ENCODE measurements around the gene TAOK3.

The TAOK3 gene

DNA sequence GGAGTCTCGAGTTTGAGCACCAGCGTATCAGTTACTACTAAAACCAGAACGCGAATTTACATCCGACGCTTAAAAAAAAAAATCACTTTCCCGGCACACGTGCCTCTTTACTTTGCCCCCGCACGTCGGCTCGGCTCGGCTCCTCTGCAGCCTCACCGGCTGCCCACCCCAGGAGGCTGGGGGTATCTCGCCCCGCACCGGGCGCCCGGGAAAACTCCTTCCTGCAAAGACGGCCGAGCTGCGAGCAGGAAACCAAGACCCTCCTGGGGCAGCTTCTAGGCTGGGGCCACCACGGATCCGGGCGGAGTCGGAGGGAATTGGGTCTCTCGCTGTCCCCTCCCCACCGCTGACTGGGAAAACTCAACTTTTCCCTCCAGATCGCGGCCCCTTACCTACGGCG, 269.5 kb downstream of the TAOK3 start:
- TF ChIP-seq EZH2phosphoT487 (IDR thresholded peaks at IDR 0.05; ENCODE audit: low read length), result no peak
- TF ChIP-seq, protein P1, sequence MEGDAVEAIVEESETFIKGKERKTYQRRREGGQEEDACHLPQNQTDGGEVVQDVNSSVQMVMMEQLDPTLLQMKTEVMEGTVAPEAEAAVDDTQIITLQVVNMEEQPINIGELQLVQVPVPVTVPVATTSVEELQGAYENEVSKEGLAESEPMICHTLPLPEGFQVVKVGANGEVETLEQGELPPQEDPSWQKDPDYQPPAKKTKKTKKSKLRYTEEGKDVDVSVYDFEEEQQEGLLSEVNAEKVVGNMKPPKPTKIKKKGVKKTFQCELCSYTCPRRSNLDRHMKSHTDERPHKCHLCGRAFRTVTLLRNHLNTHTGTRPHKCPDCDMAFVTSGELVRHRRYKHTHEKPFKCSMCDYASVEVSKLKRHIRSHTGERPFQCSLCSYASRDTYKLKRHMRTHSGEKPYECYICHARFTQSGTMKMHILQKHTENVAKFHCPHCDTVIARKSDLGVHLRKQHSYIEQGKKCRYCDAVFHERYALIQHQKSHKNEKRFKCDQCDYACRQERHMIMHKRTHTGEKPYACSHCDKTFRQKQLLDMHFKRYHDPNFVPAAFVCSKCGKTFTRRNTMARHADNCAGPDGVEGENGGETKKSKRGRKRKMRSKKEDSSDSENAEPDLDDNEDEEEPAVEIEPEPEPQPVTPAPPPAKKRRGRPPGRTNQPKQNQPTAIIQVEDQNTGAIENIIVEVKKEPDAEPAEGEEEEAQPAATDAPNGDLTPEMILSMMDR (IDR thresholded peaks at IDR 0.05; ENCODE audit: low read length), result no peak
- no peak for TF ChIP-seq EZH2 (optimal IDR thresholded peaks at IDR 0.05; ENCODE audit: low read depth, low read length)
- DNase-seq, result no peak
- Histone ChIP-seq H3K4me1 (ENCODE audit: low read length) (no peaks in the 10 kb centered on the region), H3K9me3 (replicated peaks; ENCODE audit: insufficient read depth, low read length) (no peaks in the 10 kb centered on the region), H2AFZ (ENCODE audit: low read length) (no peak overlapping the region), H3K36me3 (replicated peaks; ENCODE audit: insufficient read depth, low read length) (no peaks in the 10 kb centered on the region), H3K9ac (ENCODE audit: low read length) (no peak overlapping the region), H3K79me2 (ENCODE audit: low read length) (no peaks in the 10 kb centered on the region), H3K4me2 (ENCODE audit: low read depth, low read length) (peak overlapping the region; percentile 27; the same call in 1 of the 2 replicates), H3K27me3 (replicated peaks; ENCODE audit: insufficient read depth, low read length) (0 out of 2 replicates have a peak, but pooled peaks cover 4% of the 10 kb centered on the region), H3K27ac (ENCODE audit: low read length) (no peak overlapping the region), H3F3A (ENCODE audit: insufficient read depth, low read length) (no peaks in the 10 kb centered on the region), H3K4me3 (ENCODE audit: low read length) (peak overlapping the region; percentile 46; the same call in 1 of the 2 replicates), H3K9me2 (replicated peaks; ENCODE audit: insufficient read depth, low read length) (no peaks in the 10 kb centered on the region), H4K20me1 (ENCODE audit: insufficient read depth, low read length) (no peaks in the 10 kb centered on the region)

DNA sequence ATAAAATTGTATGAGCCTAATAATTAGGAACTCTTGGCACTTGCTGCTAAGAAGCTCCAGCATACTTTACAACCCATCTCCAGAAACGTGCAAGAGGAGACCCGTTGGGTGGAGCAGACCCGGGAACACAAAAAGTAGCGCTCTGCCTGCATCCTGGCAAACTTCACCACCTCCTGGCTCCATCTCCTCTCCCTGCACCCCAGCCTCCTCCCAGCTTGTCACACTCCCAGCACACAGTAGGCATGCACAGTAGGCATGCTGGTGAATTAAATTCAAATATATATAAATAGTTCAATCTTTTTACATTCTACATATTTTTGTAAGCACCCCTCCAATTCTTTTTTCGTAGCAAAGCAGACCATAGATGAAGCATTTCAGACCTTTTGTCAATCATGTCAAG, 270.1 kb downstream of the TAOK3 start:
- no peak for DNase-seq
- Histone ChIP-seq H3F3A (ENCODE audit: insufficient read depth, low read length) (no peaks in the 10 kb centered on the region), H3K4me3 (ENCODE audit: low read length) (no peak overlapping the region), H3K4me2 (ENCODE audit: low read depth, low read length) (no peak overlapping the region), H3K27ac (ENCODE audit: low read length) (no peak overlapping the region), H3K79me2 (ENCODE audit: low read length) (no peaks in the 10 kb centered on the region), H3K9ac (ENCODE audit: low read length) (no peak overlapping the region), H3K36me3 (replicated peaks; ENCODE audit: insufficient read depth, low read length) (no peaks in the 10 kb centered on the region), H2AFZ (ENCODE audit: low read length) (no peak overlapping the region), H3K27me3 (replicated peaks; ENCODE audit: insufficient read depth, low read length) (0 out of 2 replicates have a peak, but pooled peaks cover 4% of the 10 kb centered on the region), H3K4me1 (ENCODE audit: low read length) (no peaks in the 10 kb centered on the region), H3K9me3 (replicated peaks; ENCODE audit: insufficient read depth, low read length) (no peaks in the 10 kb centered on the region), H4K20me1 (ENCODE audit: insufficient read depth, low read length) (no peaks in the 10 kb centered on the region), H3K9me2 (replicated peaks; ENCODE audit: insufficient read depth, low read length) (no peaks in the 10 kb centered on the region)
- TF ChIP-seq EZH2 (optimal IDR thresholded peaks at IDR 0.05; ENCODE audit: low read depth, low read length) (no peak), EZH2phosphoT487 (IDR thresholded peaks at IDR 0.05; ENCODE audit: low read length) (no peak)
- TF ChIP-seq, protein P1 (IDR thresholded peaks at IDR 0.05; ENCODE audit: low read length), result no peak

DNA sequence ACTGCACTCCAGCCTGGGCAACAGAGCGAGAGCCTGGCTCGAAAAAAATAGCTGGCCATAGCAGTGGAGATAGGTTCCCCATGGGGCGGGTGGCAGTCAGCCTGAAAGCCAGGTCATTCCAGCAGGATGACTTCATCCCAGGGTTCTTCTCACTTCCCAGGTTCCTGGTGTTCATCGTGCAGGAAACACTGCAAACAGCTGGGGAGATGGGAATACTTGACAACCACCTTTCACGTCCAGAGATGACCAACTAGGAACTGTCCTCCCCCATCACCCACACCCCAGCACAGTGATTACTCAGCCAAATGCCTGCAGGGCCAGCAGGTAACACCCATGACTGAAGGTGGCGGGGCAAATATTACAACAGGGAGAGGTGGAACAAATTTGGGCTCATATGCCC, 270.6 kb downstream of the TAOK3 start:
- Histone ChIP-seq H3F3A (ENCODE audit: insufficient read depth, low read length) (no peaks in the 10 kb centered on the region), H3K9ac (ENCODE audit: low read length) (no peak overlapping the region), H2AFZ (ENCODE audit: low read length) (no peak overlapping the region), H3K79me2 (ENCODE audit: low read length) (no peaks in the 10 kb centered on the region), H3K36me3 (replicated peaks; ENCODE audit: insufficient read depth, low read length) (no peaks in the 10 kb centered on the region), H3K9me3 (replicated peaks; ENCODE audit: insufficient read depth, low read length) (no peaks in the 10 kb centered on the region), H3K4me3 (ENCODE audit: low read length) (no peak overlapping the region), H3K4me1 (ENCODE audit: low read length) (no peaks in the 10 kb centered on the region), H3K4me2 (ENCODE audit: low read depth, low read length) (no peak overlapping the region), H3K27me3 (replicated peaks; ENCODE audit: insufficient read depth, low read length) (0 out of 2 replicates have a peak, but pooled peaks cover 4% of the 10 kb centered on the region), H3K9me2 (replicated peaks; ENCODE audit: insufficient read depth, low read length) (no peaks in the 10 kb centered on the region), H3K27ac (ENCODE audit: low read length) (no peak overlapping the region), H4K20me1 (ENCODE audit: insufficient read depth, low read length) (no peaks in the 10 kb centered on the region)
- no peak for TF ChIP-seq EZH2 (optimal IDR thresholded peaks at IDR 0.05; ENCODE audit: low read depth, low read length)
- TF ChIP-seq, protein P1 (IDR thresholded peaks at IDR 0.05; ENCODE audit: low read length), result no peak
- no peak for TF ChIP-seq EZH2phosphoT487 (IDR thresholded peaks at IDR 0.05; ENCODE audit: low read length)
- no peak for DNase-seq
